Stimulated activated CD8-positive, alpha-beta memory T cell treated with anti-CD3 and anti-CD28 coated beads, Interleukin-12 subunit alpha, Interleukin-12 subunit beta, amount 100 ng/mL, for 4 hours (primary cell): Measurements from ENCODE around the gene SIRT3.
"Not testable (repeated sequence)": the region's sequence is repeated elsewhere in the genome, so short reads cannot be mapped to it uniquely, and the experiment has no call there.

Source experiments
- DNase-seq: peaks from one replicate; pipeline ENCODE4 v3.0.0-alpha.2; 2020; ENCODE audit warnings: low read depth

The SIRT3 gene

DNA sequence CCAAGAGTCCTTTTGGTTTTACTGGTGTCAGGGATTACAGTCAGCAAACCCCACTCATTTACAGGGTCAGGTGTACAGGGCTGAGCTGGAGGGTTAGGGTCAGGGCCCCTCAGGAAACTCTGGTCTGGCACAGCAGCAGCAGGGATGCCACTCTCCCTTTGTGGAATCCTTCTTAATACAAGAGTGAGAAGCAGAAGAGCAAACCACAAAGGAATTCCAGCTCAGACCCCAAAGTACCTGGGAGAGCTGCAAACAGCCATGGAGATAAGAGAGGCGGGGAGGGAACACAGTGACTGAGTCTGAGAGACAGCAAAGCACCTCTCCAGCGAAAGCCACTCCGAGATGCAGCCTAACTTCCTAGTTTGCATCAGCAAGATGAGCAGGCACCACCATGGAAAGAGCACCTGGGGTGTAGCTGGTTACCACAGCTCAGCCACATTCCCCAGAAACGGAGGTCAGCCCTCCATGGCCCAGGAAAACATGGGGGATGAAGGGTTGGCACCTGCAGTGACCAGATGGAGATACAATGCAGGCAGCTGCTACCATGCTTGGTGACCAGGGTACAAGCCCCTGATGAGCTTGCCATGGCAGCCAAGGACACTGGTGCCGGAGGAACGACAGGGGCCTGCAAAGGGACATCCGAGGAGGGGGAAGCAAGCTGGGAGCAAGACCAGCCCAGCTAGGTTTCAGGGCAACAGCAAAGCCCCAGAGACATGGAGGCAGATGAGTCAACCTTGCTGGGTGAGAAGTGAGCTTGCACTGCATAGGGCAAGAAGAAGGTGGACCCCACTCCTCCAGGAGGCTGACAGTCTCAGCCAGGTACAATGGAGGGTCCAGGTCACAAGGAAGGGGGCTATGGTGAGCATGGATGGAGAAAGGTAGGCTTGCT is 32.8 kb downstream of the SIRT3 start:
- no peak for DNase-seq

DNA sequence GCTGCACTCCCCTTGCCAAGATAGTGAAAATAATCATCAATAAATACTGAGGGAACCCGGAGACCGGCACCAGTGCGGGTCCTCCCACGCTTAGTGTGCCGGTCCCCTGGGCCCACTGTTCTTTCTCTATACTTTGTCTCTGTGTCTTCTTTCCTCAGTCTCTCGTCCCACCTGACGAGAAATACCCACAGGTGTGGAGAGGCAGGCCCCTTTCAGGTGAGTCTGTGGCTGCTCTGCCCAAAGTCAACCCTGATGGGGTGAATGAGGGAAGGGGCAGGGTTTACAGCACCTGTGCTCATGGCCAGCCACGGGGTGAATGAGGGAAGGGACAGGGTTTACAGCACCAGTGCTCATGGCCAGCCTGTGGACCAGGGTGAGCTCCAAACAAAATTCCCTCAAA is 33.7 kb downstream of the SIRT3 start:
- DNase-seq = no peak

DNA sequence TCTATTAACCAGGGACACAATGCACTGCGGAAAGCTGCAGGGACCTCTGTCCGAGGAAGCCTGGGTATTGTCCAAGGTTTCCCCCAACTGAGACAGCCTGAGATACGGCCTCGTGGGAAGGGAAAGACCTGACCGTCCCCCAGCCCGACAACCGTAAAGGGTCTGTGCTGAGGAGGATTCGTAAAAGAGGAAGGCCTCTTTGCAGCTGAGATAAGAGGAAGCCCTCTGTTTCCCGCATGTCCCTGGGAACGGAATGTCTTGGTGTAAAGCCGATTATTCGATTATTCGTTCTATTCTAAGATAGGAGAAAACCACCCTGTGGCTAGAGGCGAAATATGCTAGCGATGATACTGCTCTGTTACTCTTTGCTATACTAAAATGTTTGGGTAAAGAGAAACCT is 34.2 kb downstream of the SIRT3 start:
- no peak for DNase-seq

DNA sequence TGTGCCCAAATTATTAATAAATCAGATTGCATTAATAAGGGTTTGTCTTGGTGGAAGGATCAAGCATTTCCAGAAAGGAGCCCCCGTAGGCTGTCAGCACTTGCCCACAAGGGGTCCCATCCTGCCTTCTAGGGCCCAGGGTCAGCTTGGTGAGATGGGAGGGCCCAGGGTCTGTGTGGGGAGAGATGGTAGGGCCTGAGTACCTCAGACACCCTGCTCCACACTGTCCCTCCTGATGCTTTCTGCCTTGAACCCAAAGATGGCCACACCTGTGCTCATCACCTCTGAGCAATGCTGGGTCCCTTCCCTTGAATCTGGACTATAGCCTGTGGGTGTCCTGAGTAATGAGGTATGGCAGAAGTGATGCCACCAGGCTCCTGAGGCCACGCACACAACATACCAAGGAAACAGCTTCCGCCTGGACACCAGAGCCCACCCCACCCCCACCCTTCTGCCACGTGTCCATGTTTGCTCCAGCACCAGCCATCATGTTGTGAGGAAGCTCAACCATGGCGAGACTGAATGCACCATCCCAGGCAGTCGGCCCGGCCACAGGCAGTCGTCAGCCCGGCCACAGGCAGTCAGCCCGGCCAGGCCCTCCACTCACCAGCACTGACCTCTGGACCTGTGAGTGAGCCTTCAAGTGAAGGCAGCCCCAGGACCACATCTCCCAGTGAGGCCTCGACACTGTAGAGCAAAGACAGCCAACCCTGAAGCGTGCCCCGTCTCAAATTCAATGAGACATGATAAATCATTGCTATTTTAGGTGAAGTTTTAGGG is 35.7 kb downstream of the SIRT3 start:
- no peak for DNase-seq

DNA sequence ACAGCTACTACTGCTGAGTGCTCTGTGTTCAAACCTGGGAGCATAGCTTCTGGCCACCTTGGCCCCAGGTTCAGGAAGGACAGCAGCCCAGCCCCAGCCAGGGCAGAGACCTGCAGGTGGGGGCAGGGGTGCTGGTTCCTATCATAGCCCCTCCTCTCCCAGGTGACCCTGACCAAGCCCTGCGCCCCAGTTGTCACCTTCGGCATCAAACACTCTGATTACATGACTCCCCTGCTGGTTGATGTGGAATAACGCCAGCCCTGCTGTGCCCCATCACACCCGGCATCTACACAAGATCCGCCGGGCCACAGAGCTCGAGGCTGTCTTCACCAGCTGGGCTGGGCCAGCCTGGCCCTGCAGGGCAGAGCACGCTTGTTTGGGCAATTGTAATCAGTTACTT is 36.4 kb downstream of the SIRT3 start:
- DNase-seq = no peak

DNA sequence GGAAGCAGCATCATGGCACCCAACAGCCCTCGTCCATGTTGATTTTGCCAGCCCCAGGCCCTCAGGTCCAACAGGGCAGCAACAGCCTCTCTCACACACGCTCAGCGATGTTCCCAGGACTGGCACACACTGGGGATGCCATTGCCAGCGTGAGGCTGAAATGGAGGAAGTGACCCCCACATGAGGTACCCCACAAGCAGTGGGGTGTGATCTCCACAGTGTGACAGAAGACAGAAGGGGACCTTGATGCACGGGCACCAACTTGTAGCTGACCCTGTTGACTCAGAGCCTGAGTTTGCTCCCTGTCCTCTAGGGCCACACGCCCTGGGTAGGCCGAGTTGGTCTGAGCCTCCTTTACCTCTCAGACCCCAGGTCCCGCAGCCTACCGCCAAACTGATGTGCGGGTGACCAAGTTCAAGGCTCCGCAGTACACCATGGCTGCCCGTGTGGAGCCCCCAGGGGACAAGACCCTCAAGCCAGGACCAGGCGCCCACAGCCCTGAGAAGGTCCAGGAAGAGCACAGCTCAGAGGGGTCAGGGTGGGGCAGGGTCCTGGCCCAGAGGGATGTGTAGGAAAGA is 37.0 kb downstream of the SIRT3 start:
- DNase-seq = no peak

DNA sequence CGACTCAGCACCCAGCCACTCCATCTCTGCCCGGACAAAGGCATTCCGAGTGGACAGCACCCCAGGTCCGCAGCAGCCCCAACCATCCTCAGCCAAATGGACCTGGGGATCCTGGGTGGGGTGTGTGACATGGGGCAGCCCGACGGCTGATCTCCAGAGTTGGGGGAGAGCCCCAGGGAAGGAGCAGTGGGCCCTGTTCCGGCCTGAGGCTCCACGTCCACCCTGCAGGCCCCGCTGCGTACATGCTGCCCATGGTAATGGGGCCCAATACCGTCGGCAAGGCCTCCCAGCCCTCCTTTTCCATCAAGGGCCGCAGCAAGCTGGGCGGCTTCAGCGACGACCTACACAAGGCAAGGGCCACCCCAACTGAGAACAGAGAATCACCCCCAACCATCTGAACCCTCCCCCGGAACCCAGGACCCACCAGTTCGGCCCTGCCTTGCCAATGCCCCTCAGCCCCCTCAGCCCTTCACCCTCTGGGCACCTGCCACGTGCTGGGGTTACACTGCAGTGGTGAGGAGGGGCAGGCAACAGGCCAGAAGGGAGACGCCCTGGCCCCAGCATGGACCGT is 37.8 kb downstream of the SIRT3 start:
- DNase-seq = no peak

DNA sequence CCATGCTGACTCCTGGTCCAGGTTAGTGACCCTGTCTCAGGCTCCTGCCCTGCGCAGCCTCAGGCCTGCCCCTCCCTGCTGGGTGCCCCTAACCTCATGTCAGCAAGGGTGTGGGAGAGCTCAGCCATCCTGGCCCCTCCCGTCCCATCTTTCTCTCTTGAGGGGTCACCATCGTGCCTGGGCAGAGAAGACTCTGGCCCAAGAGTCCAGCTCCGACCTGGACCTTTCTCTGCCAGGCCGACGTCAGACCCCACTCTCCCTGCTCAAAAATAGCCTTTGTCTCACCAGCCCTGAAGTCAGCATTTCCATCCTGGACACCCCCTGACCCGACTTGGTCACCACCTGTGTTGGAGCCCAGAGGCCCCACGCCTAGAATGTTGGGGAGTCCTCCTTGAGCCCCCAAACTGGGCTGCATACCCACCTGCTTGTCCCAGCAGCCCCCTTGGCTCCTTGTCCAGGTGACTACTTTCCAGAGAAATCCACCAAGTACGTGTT is 38.4 kb downstream of the SIRT3 start:
- DNase-seq = no peak

DNA sequence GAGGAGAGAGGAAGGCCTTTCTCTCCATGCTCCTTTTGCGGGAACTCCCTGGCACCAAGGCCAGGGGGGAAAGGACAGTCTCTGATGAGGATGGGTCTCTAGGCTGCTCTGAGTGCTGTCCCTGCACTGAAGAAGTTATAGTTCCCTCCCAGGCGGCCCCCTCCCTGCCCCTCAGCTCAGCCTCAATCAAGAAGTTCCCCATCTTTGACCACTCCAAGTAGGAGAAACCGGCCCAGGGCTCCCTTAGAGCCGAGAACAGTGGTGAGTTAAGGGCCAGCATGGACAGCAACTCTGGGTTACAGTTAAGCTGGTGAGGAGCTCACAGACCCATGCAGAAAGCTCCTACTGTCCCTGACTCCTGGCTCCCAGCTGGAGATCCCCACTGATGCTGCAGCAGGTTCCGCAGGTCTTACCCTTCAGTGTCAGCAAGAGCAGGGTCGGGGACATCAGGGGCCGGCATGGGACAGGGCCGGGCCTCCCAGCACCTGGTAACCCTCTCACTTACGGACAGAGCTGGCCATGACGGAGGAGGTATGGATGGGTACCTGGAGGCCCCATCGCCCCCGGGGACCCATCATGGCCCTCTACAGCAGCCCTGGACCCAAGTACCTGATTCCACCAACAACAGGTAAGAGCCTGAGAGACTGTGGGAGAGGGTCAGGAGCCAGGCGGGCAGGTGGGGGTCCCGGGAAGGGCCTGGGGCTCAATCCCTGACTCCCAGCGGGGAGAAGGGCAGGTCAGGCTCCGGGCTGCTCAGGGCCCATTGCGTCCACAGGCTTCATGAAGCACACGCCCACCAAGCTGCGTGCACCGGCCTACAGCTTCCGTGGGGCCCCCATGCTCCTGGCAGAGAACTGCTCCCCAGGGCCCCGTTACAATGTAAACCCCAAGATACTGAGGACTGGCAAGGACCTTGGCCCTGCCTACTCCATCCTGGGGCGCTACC is 39.1 kb downstream of the SIRT3 start:
- DNase-seq = no peak

DNA sequence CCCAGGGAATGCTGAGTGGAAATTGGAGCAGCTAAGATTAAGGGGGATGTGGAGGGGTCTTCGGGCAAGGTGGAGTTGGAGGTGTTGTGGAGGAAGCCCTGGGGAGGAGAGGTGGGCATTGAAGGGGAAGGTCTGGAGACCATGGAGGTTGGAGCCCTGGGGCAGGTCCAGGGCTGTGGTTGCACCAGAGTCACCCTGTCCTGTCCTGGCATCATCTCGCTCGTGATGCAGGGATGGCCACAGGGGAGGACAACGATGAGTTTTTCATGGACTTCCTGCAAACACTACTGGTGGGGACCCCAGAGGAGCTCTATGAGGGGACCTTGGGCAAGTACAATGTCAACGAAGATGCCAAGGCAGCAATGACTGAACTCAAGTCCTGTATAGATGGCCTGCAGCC is 42.7 kb downstream of the SIRT3 start:
- DNase-seq = not testable (repeated sequence)

DNA sequence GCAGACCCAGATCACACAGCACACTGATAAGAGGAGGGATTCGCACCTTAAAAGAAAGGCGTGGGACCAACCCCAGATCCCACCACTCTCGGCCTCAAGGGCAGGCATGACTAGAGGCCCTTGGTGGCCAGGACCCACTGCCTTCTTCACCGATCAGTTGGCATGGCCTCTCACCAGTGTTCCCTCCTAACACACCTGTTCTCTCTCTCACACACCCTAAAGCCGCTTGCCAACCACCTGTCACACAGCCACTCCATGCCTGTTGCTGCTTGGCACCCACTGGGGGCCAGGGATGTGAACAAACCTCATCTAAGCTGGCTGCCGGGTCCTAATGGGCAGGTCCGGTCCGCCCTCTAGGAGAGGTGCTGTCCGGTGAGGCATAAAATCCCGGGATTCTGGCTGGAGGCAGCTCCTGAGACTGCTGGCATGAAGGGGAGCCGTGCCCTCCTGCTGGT is 43.4 kb downstream of the SIRT3 start, which contains the start of gene SCGB1C1:
TSS of gene SCGB1C1 (plus strand) at position 405 of the 455 bp plus-strand sequence. CDS start at position 427, 22 bp downstream.
- not testable (repeated sequence) for DNase-seq

DNA sequence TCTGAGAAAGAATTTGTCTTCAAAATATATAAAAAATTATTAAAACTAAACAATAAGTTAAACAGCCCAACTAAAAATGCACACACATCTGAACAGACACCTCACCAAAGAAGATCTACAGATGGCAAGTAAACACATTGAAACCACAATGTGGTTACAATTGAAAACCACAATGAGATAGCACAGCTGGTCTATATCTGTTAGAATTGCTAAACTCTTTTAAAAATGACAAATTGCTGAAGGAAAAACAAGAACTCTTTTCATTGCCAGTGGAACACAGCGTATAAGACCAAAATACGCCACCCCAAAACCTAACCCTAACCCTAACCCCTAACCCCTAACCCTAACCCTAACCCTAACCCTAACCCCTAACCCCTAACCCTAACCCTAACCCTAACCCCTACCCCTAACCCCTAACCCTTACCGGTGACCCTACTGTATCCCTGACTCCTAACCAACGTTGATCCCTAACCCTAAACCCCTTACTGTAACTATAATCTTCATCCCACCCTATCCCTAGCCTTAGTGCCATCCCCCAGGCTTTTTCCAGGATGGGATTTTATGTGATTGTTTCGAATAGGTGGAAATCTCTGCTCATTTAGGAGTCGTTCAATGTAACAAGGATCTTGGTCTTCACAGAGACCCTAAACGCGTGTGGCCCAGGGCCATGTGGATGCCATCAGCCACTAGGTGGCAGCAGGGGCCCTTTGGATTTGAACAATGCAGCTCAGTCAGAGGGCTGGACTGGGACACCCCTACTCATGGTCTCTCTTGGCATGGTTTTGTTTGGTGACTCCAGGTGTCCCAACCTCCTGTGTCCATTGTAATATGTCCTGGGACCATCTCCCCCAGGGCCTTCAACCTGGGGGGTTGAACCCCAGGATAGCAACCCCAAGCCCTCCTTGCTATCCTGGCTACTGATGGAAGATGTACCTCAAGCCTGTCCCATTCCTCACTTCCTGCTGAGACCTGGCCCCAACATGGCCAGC is 44.4 kb downstream of the SIRT3 start:
- peak; percentile 48 for DNase-seq

DNA sequence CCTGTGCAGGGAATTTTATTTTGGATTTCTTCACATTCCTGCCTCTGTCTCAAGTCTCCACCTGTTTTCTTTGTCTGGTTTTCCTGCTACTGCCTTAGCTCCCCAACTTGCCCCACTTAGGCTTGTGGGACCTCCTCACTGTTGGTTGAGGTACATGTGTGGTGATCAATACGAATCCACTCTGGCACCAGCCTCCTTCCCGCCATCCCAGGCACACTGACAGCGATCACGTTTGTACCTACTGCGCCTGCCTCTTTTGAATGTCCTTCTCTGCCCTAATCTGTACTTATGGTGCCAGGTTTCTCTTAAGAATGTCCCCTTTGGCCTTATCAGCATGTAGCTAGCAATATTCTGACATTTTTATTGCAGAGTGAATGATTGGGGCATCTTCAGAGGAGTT is 45.6 kb downstream of the SIRT3 start:
- not testable (repeated sequence) for DNase-seq

DNA sequence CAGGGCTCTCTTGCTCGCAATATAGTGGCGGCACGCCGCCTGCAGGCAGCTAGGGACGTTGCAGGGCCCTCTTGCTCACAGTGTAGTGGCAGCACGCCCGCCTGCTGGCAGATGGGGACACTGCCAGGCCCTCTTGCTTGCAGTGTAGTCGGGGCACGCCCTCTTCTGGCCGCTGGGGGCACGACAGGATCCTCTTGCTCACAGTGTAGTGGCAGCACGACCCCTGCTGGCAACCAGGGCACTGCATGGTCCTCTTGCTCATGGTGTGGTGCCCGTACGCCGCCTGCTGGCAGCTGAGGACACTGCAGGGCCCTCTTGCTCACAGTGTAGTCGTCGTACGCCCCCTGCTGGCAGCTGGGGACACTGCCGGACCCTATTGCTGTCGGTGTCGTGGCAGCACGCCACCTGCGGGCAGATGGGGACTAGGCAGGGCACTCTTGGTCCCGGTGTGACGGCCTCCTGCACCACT is 46.3 kb downstream of the SIRT3 start:
- not testable (repeated sequence) for DNase-seq

DNA sequence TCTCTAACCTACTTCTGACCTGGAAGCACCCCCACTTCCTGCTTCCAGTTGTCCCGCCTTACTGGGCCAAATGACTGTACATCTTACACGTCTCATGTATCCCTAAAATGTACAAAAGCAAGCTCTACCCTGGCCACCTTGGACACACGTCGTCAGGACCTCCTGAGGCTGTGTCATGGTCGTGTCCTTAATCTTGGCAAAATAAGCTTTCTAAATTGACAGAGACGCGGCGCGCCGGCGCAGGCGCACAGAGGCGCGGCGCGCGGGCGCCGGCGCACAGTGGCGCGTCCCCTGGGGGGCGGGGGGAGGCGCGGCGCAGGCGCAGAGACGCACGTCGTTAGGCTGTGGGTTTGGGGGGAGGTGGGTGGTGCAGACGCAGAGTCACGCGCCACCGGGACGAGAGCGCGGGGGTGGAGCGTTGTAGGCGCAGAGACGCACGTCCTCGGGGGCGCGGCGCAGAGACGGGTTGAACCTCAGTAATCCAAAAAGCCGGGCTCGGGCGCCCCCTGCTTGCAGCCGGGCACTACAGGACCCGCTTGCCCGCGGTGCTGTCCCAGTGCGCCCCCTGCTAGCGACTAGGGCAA is 46.9 kb downstream of the SIRT3 start:
- not testable (repeated sequence) for DNase-seq

DNA sequence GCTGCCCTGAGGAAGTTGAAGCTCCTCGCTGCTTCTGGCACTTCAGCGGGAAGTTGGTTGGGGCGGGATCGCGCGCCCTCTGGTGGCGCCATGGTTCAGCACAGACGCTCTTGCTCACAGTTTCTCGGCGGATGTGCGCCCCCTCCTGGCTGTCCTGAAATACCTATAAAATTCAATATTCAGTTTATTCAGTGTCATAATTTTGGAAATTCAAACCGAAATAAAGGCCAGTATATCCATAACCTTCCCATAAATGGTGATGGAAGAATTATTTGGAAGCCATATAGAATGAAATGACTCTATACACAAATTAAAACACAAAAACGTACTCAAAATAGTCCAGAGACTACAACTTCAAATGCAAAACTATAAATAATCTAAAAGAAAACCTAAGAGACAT is 55.9 kb downstream of the SIRT3 start:
- DNase-seq = not testable (repeated sequence)
